K562 (cell line): Measurements from ENCODE around the gene SLC22A1. TPM values are rescaled to one million over a fixed set of nuclear protein-coding genes. Genes with fewer than 3 reads are reported as not detected.

Experiments used
- ATAC-seq: fragments of 200-7000 bp; cut with Tn5 transposase; 3 replicates; pipeline ENCODE4 v1.9.1; 2020; ENCODE audit warnings: moderate library complexity
- BruUV-seq: library from RNA; stranded (reverse); fragments of 400-500 nt; replicated peaks from 2 replicates; lab custom pipeline; 2021; lab: Mats Ljungman, UMichigan
- CTCF ChIA-PET: fragments of 300-600 bp; formaldehyde crosslinking; extraction: SDS; loops from one replicate; lab custom pipeline; 2021; ENCODE audit warnings: low intra/inter-chr PET ratio; lab: Yijun Ruan, JAX
- POLR2A ChIA-PET: fragments of 300-600, 350-650 bp; sonication (Branson Sonifier 250); formaldehyde crosslinking; extraction: SDS; loops from one replicate; lab custom pipeline; 2021; ENCODE audit warnings: antibody characterized with exemption, inconsistent platforms; lab: Yijun Ruan, JAX
- DNase-seq, 4 experiments: peaks; one replicate each; pipeline versions ENCODE4 v3.0.0 to v3.0.0-alpha.2; 2011 to 2018; ENCODE audit warnings: low spot score in 3 of 4, mixed read lengths in 3 of 4; ENCODE audit errors: extremely low read depth in 1 of 4
- FAIRE-seq: peaks from 2 replicates; lab custom pipeline; 2011; peaks lifted over from hg19 to GRCh38; lab: Jason Lieb, UNC
- H2AFZ ChIP-seq: 2 replicates; pipeline ENCODE4 v1.6.0; 2011; ENCODE audit warnings: low read depth, low read length, control low read depth, inconsistent platforms
- H3K27ac ChIP-seq: fragments of 200-600 bp; 3 replicates; pipeline ENCODE4 v1.8.0; 2011; ENCODE audit warnings: low read depth, mild to moderate bottlenecking, control low read depth, inconsistent platforms, low read length, moderate library complexity, mixed read lengths; ENCODE audit errors: extremely low read depth
- H3K27me3 ChIP-seq, 2 experiments: fragments of 300-600 bp in 1 of 2; 2 replicates in 1 of 2; 3 replicates in 1 of 2; pipeline versions ENCODE4 v1.6.0 to v1.8.0; 2011; ENCODE audit warnings: inconsistent platforms in 2 of 2, low read length in 2 of 2, mild to moderate bottlenecking in 1 of 2, mixed read lengths in 1 of 2, moderate library complexity in 1 of 2; ENCODE audit not compliant: control insufficient read depth in 2 of 2, insufficient read depth in 2 of 2
- H3K36me3 ChIP-seq: fragments of 300-600 bp; 3 replicates; pipeline ENCODE4 v1.8.0; 2011; ENCODE audit warnings: mild to moderate bottlenecking, low read length, inconsistent platforms; ENCODE audit not compliant: control insufficient read depth, insufficient read depth
- H3K4me1 ChIP-seq, 2 experiments: fragments of 200-600 bp in 1 of 2; replicated peaks in 1 of 2; 2 replicates in 1 of 2; 3 replicates in 1 of 2; pipeline versions ENCODE4 v1.5.1 to v1.8.0; 2011; ENCODE audit warnings: inconsistent platforms in 2 of 2, low read length in 2 of 2, mild to moderate bottlenecking in 1 of 2, mixed read lengths in 1 of 2, moderate library complexity in 1 of 2; ENCODE audit not compliant: control insufficient read depth in 2 of 2, insufficient read depth in 2 of 2
- H3K4me2 ChIP-seq: 2 replicates; pipeline ENCODE4 v1.6.1; 2011; ENCODE audit warnings: low read length, control low read depth, inconsistent platforms, mixed read lengths; ENCODE audit not compliant: insufficient read depth
- H3K4me3 ChIP-seq: fragments of 200-600 bp; sonication (generic), shearing (Covaris generic); 2 replicates; pipeline ENCODE4 v1.5.1; 2016; ENCODE audit warnings: control low read depth, inconsistent platforms
- H3K79me2 ChIP-seq: fragments of 200-600 bp; 3 replicates; pipeline ENCODE4 v1.8.0; 2011; ENCODE audit warnings: low read length, inconsistent platforms; ENCODE audit not compliant: control insufficient read depth, insufficient read depth
- H3K9ac ChIP-seq, 2 experiments: 2 replicates each; pipeline versions ENCODE4 v1.6.0 to v1.6.1; 2011; ENCODE audit warnings: low read depth in 2 of 2, low read length in 2 of 2, control low read depth in 1 of 2, inconsistent platforms in 1 of 2, mild to moderate bottlenecking in 1 of 2, mixed read lengths in 1 of 2; ENCODE audit not compliant: insufficient read depth in 1 of 2
- H3K9me1 ChIP-seq: one replicate; pipeline ENCODE4 v1.6.0; 2011; ENCODE audit warnings: inconsistent platforms, mild to moderate bottlenecking, low read length, moderate library complexity; ENCODE audit not compliant: control insufficient read depth, insufficient read depth
- H3K9me3 ChIP-seq: replicated peaks from 2 replicates; pipeline ENCODE4 v1.5.1; 2011; ENCODE audit warnings: low read depth, low read length, inconsistent platforms; ENCODE audit not compliant: control insufficient read depth, insufficient read depth
- H4K20me1 ChIP-seq: replicated peaks from 2 replicates; pipeline ENCODE4 v1.6.1; 2011; ENCODE audit warnings: low read length, inconsistent platforms, mixed read lengths; ENCODE audit not compliant: control insufficient read depth, insufficient read depth
- ADNP ChIP-seq: fragments of 200-800 bp; sonication (Bioruptor generic); IDR thresholded peaks from 2 replicates; pipeline ENCODE4 v1.6.1; 2016; ENCODE audit warnings: missing genetic modification characterization, missing compliant biosample characterization
- GATA2 ChIP-seq: sonication (generic); formaldehyde crosslinking; IDR thresholded peaks from 2 replicates; pipeline ENCODE4 v1.4.0; 2020; ENCODE audit warnings: mild to moderate bottlenecking, missing genetic modification reagents
- MCM5 ChIP-seq: fragments of 450-650 bp; IDR thresholded peaks from 2 replicates; pipeline ENCODE4 v1.6.1; 2016; ENCODE audit warnings: low read depth
- MTA3 ChIP-seq: fragments of 450-650 bp; formaldehyde crosslinking; IDR thresholded peaks from 2 replicates; pipeline ENCODE4 v1.6.1; 2017; ENCODE audit warnings: mild to moderate bottlenecking, borderline replicate concordance
- NCOA6 ChIP-seq: fragments of 450-650 bp; IDR thresholded peaks from 2 replicates; pipeline ENCODE4 v1.6.1; 2017; ENCODE audit warnings: mild to moderate bottlenecking
- ZNF778 ChIP-seq: fragments of 450-650 bp; formaldehyde crosslinking; IDR thresholded peaks from 2 replicates; pipeline ENCODE4 v1.4.0; 2020; ENCODE audit warnings: mild to moderate bottlenecking, moderate library complexity
- WGBS: fragments of 100-300 bp; shearing (Covaris generic); methylation state at CpG from one replicate; pipeline ENCODE4 v1.1.6; 2016; ENCODE audit warnings: low coverage, mixed read lengths; ENCODE audit not compliant: insufficient coverage; ENCODE audit errors: missing lambda C conversion rate; 5-methylcytosine and 5-hydroxymethylcytosine counted together
- in situ Hi-C: fragments of 300-500 bp; cut with MboI; formaldehyde crosslinking; loops from 4 replicates; pipeline ENCODE4 v1.15.0; 2018; ENCODE audit warnings: inconsistent platforms, mixed read lengths
- intact Hi-C: fragments of 100-400 bp; cut with micrococcal nuclease; formaldehyde crosslinking; loops from 2 replicates; pipeline ENCODE4 v1.14.2; 2022
- polyA plus RNA-seq, 8 experiments: library from polyadenylated mRNA; depleted of rRNA in 4 of 8; stranded (reverse) in 5 of 8; unstranded in 3 of 8; fragments of >200 nt; fragmentation: Nextera tagmentation in 2 of 8; fragmentation: Illumina TruSeq in 1 of 8; extraction: Ambion mirVana in 2 of 8; extraction: Trizol in 1 of 8; gene quantifications; 2 replicates each; pipeline versions ENCODE4 v1.2.1 to v1.2.3, GENCODE V29; 2011 to 2014; ENCODE audit warnings: inconsistent platforms in 1 of 8, missing spikeins in 1 of 8
- total RNA-seq, 7 experiments: library from RNA; depleted of rRNA in 6 of 7; stranded (reverse); fragments of >200 nt in 6 of 7; fragmentation: Illumina TruSeq in 2 of 7; extraction: Trizol in 2 of 7; gene quantifications; 2 replicates each; pipeline versions ENCODE4 v1.2.1 to v1.2.3, GENCODE V29; 2011 to 2021; ENCODE audit warnings: low replicate concordance in 1 of 7
- TF ChIP-seq, protein P1 (sequence below): fragments of 450-650 bp; formaldehyde crosslinking; IDR thresholded peaks from 2 replicates; pipeline ENCODE4 v1.4.0; 2020; ENCODE audit warnings: mild to moderate bottlenecking, moderate library complexity

SLC22A1 gene
- total and polyA plus RNA-seq, 9 of the 15 experiments (the other 6 are each of a cell fraction or from before 2014, with no cell fraction given) = 0.11 to 0.60 (median 0.26) TPM; not detected in 4

DNA sequence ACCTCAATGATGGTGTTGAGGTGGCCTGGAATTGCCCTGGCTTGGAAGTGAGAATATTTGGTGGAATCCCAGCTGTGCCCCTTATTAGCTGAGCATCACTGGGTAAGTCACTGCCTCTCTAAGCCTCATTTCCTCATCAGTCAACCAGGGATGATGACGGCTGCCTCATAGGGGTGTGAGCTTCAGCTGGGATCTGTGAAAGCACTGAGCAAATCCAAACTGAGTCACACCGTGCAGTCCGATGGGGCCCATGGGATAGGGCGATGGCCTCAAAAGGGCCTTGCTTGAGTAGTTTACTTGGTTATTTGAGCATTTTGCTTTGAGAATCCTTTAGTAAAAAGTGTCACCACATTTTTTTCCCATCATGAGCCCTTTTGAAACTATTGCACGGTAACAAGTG lies 1.1 kb downstream of the SLC22A1 start:
- no peak overlapping the region for H3K4me3 ChIP-seq

More for the DNA sequence above, 1.1 kb downstream of the SLC22A1 start:
- POLR2A ChIA-PET = no interaction called here
- H3K9me1 ChIP-seq = no peaks in the 10 kb centered on the region
- no peak for ATAC-seq
- no peaks in the 10 kb centered on the region; the same call in 1 of the 2 replicates for H3K9me3 ChIP-seq
- intact Hi-C loops = no loop called here
- TF ChIP-seq ZNF778 (CRISPR knock-in tag) = no peak
- TF ChIP-seq GATA2 (CRISPR knock-in tag) = no peak
- TF ChIP-seq ADNP (tag) = no peak
- no peak for TF ChIP-seq MTA3
- TF ChIP-seq MCM5 = no peak
- TF ChIP-seq NCOA6 = no peak
- TF ChIP-seq, protein P1, sequence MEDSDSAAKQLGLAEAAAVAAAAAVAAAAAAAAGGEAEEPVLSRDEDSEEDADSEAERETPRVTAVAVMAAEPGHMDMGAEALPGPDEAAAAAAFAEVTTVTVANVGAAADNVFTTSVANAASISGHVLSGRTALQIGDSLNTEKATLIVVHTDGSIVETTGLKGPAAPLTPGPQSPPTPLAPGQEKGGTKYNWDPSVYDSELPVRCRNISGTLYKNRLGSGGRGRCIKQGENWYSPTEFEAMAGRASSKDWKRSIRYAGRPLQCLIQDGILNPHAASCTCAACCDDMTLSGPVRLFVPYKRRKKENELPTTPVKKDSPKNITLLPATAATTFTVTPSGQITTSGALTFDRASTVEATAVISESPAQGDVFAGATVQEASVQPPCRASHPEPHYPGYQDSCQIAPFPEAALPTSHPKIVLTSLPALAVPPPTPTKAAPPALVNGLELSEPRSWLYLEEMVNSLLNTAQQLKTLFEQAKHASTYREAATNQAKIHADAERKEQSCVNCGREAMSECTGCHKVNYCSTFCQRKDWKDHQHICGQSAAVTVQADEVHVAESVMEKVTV (CRISPR knock-in tag) = no peak
- BruUV-seq = no TSS peak
- H3K36me3 ChIP-seq = no peaks in the 10 kb centered on the region
- H3K79me2 ChIP-seq = no peaks in the 10 kb centered on the region
- no peaks in the 10 kb centered on the region; the same call in 1 of the 2 replicates for H4K20me1 ChIP-seq
- peaks cover 0 to 7% of the 10 kb centered on the region in 2 experiments; a peak in 3 of 5 replicates for H3K4me1 ChIP-seq
- H3K27ac ChIP-seq = no peak overlapping the region
- FAIRE-seq = no peak
- CTCF ChIA-PET = no interaction called here
- H3K9ac ChIP-seq = peak overlapping the region in 1 of 2 experiments; percentile 8; a peak in 1 of 4 replicates
- 33% methylated on average over 5 of the region's 5 CpGs for WGBS
- no peak overlapping the region for H3K4me2 ChIP-seq
- in situ Hi-C loops = no loop called here
- H2AFZ ChIP-seq = no peak overlapping the region
- H3K27me3 ChIP-seq = peaks cover 3 to 13% of the 10 kb centered on the region in 2 experiments; a peak in 2 of 5 replicates
- no peak for DNase-seq
